ENCODE measurements around the gene CDKN2B-AS1. TPM values are rescaled to one million over a fixed set of nuclear protein-coding genes. Genes with fewer than 3 reads are reported as not detected.
A peak's percentile ranks its signal among the peaks of the same experiment; 100 is the strongest.

The CDKN2B-AS1 gene
- polyA plus RNA-seq, 4 donors: 1.3 to 8.7 (median 5.1) TPM

GRCh38 chr9:21967169-21967568, 27.4 kb upstream of the CDKN2B-AS1 start:
- Histone ChIP-seq H3K36me3 (ENCODE audit: control insufficient read depth in 3 of 3, insufficient read depth in 2 of 3, low read depth in 1 of 3, low read length in 3 of 3) (no peaks in the 10 kb centered on the region), H3K27ac (ENCODE audit: low read depth in 1 of 3, low read length in 2 of 3) (no peak overlapping the region), H3K27me3 (ENCODE audit: control insufficient read depth in 3 of 3, insufficient read depth in 3 of 3, low read length in 3 of 3) (peaks cover 5 to 82% (median 60%) of the 10 kb centered on the region in 3 donors), H3K9me3 (ENCODE audit: control insufficient read depth in 2 of 2, insufficient read depth in 1 of 2, low read depth in 1 of 2, low read length in 1 of 2) (peaks cover 0 to 4% of the 10 kb centered on the region in 2 donors), H3K4me1 (ENCODE audit: control insufficient read depth in 3 of 3, insufficient read depth in 2 of 3, low read depth in 1 of 3, low read length in 2 of 3) (peaks cover 0 to 5% (median 0%) of the 10 kb centered on the region in 3 donors), H3K4me3 (ENCODE audit: low read depth in 1 of 3, low read length in 3 of 3) (no peak overlapping the region)
- FAIRE-seq: no peak
- 8 to 18% (median 16%) methylated on average over 19 of the region's 19 CpGs for WGBS, 3 donors
- DNase-seq: no peak

- DNase-seq (no peak), FAIRE-seq (no peak)
- Histone ChIP-seq H3K27me3 (ENCODE audit: control insufficient read depth in 3 of 3, insufficient read depth in 3 of 3, low read length in 3 of 3) (peaks cover 5 to 84% (median 61%) of the 10 kb centered on the region in 3 donors), H3K4me1 (ENCODE audit: control insufficient read depth in 3 of 3, insufficient read depth in 2 of 3, low read depth in 1 of 3, low read length in 2 of 3) (peaks cover 0 to 5% (median 0%) of the 10 kb centered on the region in 3 donors), H3K9me3 (ENCODE audit: control insufficient read depth in 2 of 2, insufficient read depth in 1 of 2, low read depth in 1 of 2, low read length in 1 of 2) (peaks cover 0 to 4% of the 10 kb centered on the region in 2 donors), H3K4me3 (ENCODE audit: low read depth in 1 of 3, low read length in 3 of 3) (no peak overlapping the region), H3K27ac (ENCODE audit: low read depth in 1 of 3, low read length in 2 of 3) (no peak overlapping the region), H3K36me3 (ENCODE audit: control insufficient read depth in 3 of 3, insufficient read depth in 2 of 3, low read depth in 1 of 3, low read length in 3 of 3) (no peaks in the 10 kb centered on the region)
- 22 to 34% (median 33%) methylated on average over 10 of the region's 10 CpGs for WGBS, 3 donors
Observed at GRCh38 chr9:21967702-21968101, 26.9 kb upstream of the CDKN2B-AS1 start.

GRCh38 chr9:21968331-21969010, 26.1 kb upstream of the CDKN2B-AS1 start:
- Histone ChIP-seq H3K4me3 (ENCODE audit: low read depth in 1 of 3, low read length in 3 of 3) (no peak overlapping the region), H3K4me1 (ENCODE audit: control insufficient read depth in 3 of 3, insufficient read depth in 2 of 3, low read depth in 1 of 3, low read length in 2 of 3) (peaks cover 0 to 5% (median 0%) of the 10 kb centered on the region in 3 donors), H3K27me3 (ENCODE audit: control insufficient read depth in 3 of 3, insufficient read depth in 3 of 3, low read length in 3 of 3) (peaks cover 5 to 84% (median 61%) of the 10 kb centered on the region in 3 donors), H3K9me3 (ENCODE audit: control insufficient read depth in 2 of 2, insufficient read depth in 1 of 2, low read depth in 1 of 2, low read length in 1 of 2) (peaks cover 0 to 4% of the 10 kb centered on the region in 2 donors), H3K27ac (ENCODE audit: low read depth in 1 of 3, low read length in 2 of 3) (no peak overlapping the region), H3K36me3 (ENCODE audit: control insufficient read depth in 3 of 3, insufficient read depth in 2 of 3, low read depth in 1 of 3, low read length in 3 of 3) (no peaks in the 10 kb centered on the region)
- WGBS, 3 donors: 5 to 12% (median 9%) methylated on average over 40 to 41 of the region's 41 CpGs
- FAIRE-seq (no peak), DNase-seq (peak in 1 of 2 donors; percentile 46)

DNA sequence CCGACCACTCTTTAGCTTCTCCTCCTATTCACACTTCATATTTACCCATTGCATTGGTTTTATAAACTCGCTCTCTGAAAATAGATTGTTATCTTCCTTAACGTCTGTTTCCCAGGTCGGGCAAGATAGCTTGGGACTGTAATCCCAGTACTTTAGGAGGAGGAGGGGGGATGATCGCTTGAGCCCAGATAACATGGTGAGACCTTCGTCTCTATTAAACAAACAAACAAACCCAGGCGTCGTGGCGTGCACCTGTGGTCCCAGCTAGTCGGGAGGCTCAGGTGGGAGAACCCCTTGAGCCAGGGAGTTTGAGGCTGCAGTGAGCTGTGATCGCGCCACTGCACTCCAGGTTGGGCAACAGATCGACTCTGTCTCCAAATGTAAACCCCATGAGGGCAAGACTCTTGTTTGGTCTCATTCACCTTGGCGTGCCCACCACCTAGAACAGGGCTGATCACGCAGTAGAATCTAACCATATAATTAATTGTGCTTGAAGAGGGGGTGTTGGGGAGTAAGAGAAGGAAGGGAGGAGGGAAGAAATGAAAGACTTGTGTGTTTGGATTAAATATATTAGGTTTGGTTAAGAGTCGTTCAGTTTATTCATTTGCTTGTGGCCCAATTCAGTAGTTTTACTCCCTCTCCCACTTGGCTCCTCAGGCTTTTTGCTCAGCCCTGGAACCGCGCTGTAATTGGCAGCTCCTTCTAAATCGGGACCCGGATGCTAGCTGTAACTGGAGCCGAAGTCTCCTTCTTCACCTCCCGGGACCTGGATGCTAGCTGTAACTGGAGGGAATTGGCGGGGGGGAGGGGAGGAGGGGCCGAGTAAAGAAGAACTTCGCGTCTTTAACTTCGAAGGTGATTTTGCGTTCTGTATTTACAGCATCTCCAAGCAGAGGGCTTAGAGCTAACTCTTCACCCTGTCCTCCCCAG, 25.3 kb upstream of the CDKN2B-AS1 start:
- peaks cover 5 to 92% (median 62%) of the 10 kb centered on the region in 3 donors for H3K27me3 ChIP-seq (ENCODE audit: control insufficient read depth in 3 of 3, insufficient read depth in 3 of 3, low read length in 3 of 3)
- H3K4me3 ChIP-seq (ENCODE audit: low read depth in 1 of 3, low read length in 3 of 3): no peak overlapping the region
- peaks cover 0 to 4% of the 10 kb centered on the region in 2 donors for H3K9me3 ChIP-seq (ENCODE audit: control insufficient read depth in 2 of 2, insufficient read depth in 1 of 2, low read depth in 1 of 2, low read length in 1 of 2)
- WGBS, 3 donors: 8 to 13% (median 12%) methylated on average over 28 of the region's 28 CpGs
- H3K36me3 ChIP-seq (ENCODE audit: control insufficient read depth in 3 of 3, insufficient read depth in 2 of 3, low read depth in 1 of 3, low read length in 3 of 3): no peaks in the 10 kb centered on the region
- DNase-seq: no peak
- H3K27ac ChIP-seq (ENCODE audit: low read depth in 1 of 3, low read length in 2 of 3): no peak overlapping the region
- no peak for FAIRE-seq
- H3K4me1 ChIP-seq (ENCODE audit: control insufficient read depth in 3 of 3, insufficient read depth in 2 of 3, low read depth in 1 of 3, low read length in 2 of 3): peaks cover 0 to 5% (median under 1%) of the 10 kb centered on the region in 3 donors

DNA sequence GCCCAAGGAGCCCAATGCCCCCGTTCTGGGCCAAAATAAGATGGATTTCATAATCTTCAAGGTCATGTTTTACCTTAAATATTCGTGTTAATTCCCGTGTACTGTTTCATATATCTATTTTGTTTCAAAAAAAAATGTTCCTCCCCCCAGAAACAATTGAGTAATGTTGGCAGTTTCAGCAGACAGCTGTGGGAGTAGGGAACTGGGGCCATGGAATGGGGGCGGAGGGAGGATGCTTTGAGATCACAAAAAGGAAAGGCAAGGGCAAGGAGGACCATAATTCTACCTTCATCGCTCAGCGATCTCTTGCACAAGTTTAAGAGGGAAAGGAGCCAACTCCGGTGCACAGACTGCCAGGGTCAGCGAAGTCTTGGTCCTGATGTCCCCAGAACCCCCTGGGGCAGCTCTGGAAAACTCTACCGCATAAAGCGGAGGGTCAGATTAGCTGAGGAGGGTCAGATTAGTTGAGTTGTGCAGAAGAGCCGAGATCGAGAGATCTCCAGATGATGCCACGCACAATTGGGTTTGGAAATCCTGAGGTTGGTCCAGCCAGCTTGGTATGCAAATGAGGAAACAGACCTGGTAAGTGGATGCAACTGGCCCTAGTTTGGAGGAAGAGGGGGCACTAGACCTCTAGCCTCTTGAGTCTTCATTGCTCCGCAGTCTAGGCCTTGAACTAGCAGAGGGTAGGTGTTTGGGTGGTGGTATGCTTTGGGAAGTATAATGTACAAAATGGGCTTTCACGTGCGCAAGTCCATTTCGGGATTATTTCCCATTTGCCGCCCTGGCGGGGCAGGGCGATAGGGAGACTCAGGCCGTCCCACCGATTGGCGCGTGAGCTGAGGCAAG, 24.4 kb upstream of the CDKN2B-AS1 start:
- no peak overlapping the region for H3K27ac ChIP-seq (ENCODE audit: low read depth in 1 of 3, low read length in 2 of 3)
- H3K36me3 ChIP-seq (ENCODE audit: control insufficient read depth in 3 of 3, insufficient read depth in 2 of 3, low read depth in 1 of 3, low read length in 3 of 3): no peaks in the 10 kb centered on the region
- WGBS, 3 donors: 13 to 20% (median 19%) methylated on average over 24 of the region's 24 CpGs
- peaks cover 5 to 92% (median 67%) of the 10 kb centered on the region in 3 donors for H3K27me3 ChIP-seq (ENCODE audit: control insufficient read depth in 3 of 3, insufficient read depth in 3 of 3, low read length in 3 of 3)
- DNase-seq: no peak
- H3K4me1 ChIP-seq (ENCODE audit: control insufficient read depth in 3 of 3, insufficient read depth in 2 of 3, low read depth in 1 of 3, low read length in 2 of 3): peaks cover 3 to 6% (median 6%) of the 10 kb centered on the region in 3 donors
- H3K4me3 ChIP-seq (ENCODE audit: low read depth in 1 of 3, low read length in 3 of 3): no peak overlapping the region
- FAIRE-seq: no peak
- H3K9me3 ChIP-seq (ENCODE audit: control insufficient read depth in 2 of 2, insufficient read depth in 1 of 2, low read depth in 1 of 2, low read length in 1 of 2): peaks cover 0 to 4% of the 10 kb centered on the region in 2 donors

DNA sequence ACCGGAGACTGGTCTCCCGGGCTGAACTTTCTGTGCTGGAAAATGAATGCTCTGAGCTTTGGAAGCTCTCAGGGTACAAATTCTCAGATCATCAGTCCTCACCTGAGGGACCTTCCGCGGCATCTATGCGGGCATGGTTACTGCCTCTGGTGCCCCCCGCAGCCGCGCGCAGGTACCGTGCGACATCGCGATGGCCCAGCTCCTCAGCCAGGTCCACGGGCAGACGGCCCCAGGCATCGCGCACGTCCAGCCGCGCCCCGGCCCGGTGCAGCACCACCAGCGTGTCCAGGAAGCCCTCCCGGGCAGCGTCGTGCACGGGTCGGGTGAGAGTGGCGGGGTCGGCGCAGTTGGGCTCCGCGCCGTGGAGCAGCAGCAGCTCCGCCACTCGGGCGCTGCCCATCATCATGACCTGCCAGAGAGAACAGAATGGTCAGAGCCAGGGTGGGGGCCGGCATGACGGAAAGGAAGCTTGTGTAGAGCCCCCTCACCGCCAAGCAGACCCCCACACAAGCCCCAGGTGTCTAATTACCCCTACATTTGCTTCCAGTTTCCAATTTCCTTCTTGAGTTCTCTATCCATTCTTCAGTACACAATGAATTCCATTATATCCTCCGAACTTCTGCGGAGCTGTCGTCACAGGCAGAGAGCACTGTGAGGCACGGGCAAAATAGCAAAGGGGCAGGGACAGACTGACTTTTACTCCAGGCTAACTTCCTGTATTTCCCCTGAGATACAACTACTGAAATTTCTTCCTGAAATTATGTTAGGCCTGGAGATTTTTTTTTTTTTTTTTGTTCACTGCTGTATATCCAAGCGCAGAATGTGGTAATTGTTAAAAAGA, 23.6 kb upstream of the CDKN2B-AS1 start:
- Histone ChIP-seq H3K27me3 (ENCODE audit: control insufficient read depth in 3 of 3, insufficient read depth in 3 of 3, low read length in 3 of 3) (peaks cover 4 to 92% (median 66%) of the 10 kb centered on the region in 3 donors), H3K4me3 (ENCODE audit: low read depth in 1 of 3, low read length in 3 of 3) (no peak overlapping the region), H3K4me1 (ENCODE audit: control insufficient read depth in 3 of 3, insufficient read depth in 2 of 3, low read depth in 1 of 3, low read length in 2 of 3) (peaks cover 3 to 6% (median 3%) of the 10 kb centered on the region in 3 donors), H3K9me3 (ENCODE audit: control insufficient read depth in 2 of 2, insufficient read depth in 1 of 2, low read depth in 1 of 2, low read length in 1 of 2) (peaks cover 0 to 6% of the 10 kb centered on the region in 2 donors), H3K27ac (ENCODE audit: low read depth in 1 of 3, low read length in 2 of 3) (no peak overlapping the region), H3K36me3 (ENCODE audit: control insufficient read depth in 3 of 3, insufficient read depth in 2 of 3, low read depth in 1 of 3, low read length in 3 of 3) (no peaks in the 10 kb centered on the region)
- FAIRE-seq (no peak), DNase-seq (peak in 1 of 2 donors; percentile 35)
- WGBS, 3 donors: 5 to 16% (median 8%) methylated on average over 37 to 45 of the region's 45 CpGs

DNA sequence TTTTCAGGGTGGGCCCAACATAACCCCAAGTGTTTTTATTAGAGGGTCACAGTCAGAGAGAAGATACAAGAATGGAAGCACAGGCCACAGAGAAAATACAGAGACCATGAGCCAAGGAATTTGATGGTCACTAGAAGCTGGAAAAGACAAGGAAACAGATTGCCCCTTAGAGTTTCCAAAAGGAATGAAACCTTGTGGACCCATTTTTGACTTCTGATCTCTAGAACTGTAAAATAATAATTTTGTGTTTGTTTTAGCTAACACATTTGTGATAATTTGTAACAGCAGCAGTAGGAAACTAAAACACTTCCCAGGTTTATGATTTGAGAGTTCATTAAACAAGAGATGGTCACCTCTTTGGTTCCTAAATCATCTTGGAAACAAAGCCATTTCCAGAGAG, 22.2 kb upstream of the CDKN2B-AS1 start:
- FAIRE-seq: no peak
- Histone ChIP-seq H3K27ac (ENCODE audit: low read depth in 1 of 3, low read length in 2 of 3) (no peak overlapping the region), H3K4me1 (ENCODE audit: control insufficient read depth in 3 of 3, insufficient read depth in 2 of 3, low read depth in 1 of 3, low read length in 2 of 3) (peaks cover 3 to 6% (median 3%) of the 10 kb centered on the region in 3 donors), H3K4me3 (ENCODE audit: low read depth in 1 of 3, low read length in 3 of 3) (no peak overlapping the region), H3K27me3 (ENCODE audit: control insufficient read depth in 3 of 3, insufficient read depth in 3 of 3, low read length in 3 of 3) (peaks cover 0 to 91% (median 62%) of the 10 kb centered on the region in 3 donors), H3K9me3 (ENCODE audit: control insufficient read depth in 2 of 2, insufficient read depth in 1 of 2, low read depth in 1 of 2, low read length in 1 of 2) (peaks cover 0 to 7% of the 10 kb centered on the region in 2 donors), H3K36me3 (ENCODE audit: control insufficient read depth in 3 of 3, insufficient read depth in 2 of 3, low read depth in 1 of 3, low read length in 3 of 3) (no peaks in the 10 kb centered on the region)
- DNase-seq: no peak
